Mesenchymal stem cell (in vitro differentiated cells and primary cell): ENCODE results near the gene PELI1.

Source experiments
- DNase-seq: peaks from one replicate; pipeline ENCODE4 v3.0.0-alpha.2; 2013
- H2AFZ ChIP-seq: one replicate; pipeline ENCODE4 v1.6.1; 2013; ENCODE audit warnings: low read depth, mild to moderate bottlenecking, control low read depth, inconsistent platforms, low read length, moderate library complexity
- H2AK5ac ChIP-seq: 2 replicates; pipeline ENCODE4 v1.6.1; 2013; ENCODE audit warnings: low read length, moderate library complexity, mild to moderate bottlenecking, inconsistent platforms; ENCODE audit not compliant: severe bottlenecking
- H2BK120ac ChIP-seq: one replicate; pipeline ENCODE4 v1.6.1; 2013; ENCODE audit warnings: low read depth, mild to moderate bottlenecking, inconsistent platforms, low read length, moderate library complexity
- H2BK12ac ChIP-seq, 2 experiments: one replicate each; pipeline ENCODE4 v1.6.1; 2013; ENCODE audit warnings: inconsistent platforms in 2 of 2, low read length in 2 of 2, mild to moderate bottlenecking in 2 of 2, moderate library complexity in 2 of 2, control low read depth in 1 of 2
- H2BK15ac ChIP-seq: one replicate; pipeline ENCODE4 v1.6.1; 2013; ENCODE audit warnings: mild to moderate bottlenecking, low read depth, inconsistent platforms; ENCODE audit not compliant: poor library complexity, severe bottlenecking
- H2BK5ac ChIP-seq: 2 replicates; pipeline ENCODE4 v1.6.1; 2013; ENCODE audit warnings: low read depth, mild to moderate bottlenecking, low read length, control low read depth, inconsistent platforms; ENCODE audit not compliant: poor library complexity, severe bottlenecking
- H3K14ac ChIP-seq, 2 experiments: one replicate each; pipeline ENCODE4 v1.6.1; 2013; ENCODE audit warnings: inconsistent platforms in 2 of 2, low read length in 2 of 2, control low read depth in 1 of 2, mild to moderate bottlenecking in 1 of 2, moderate library complexity in 1 of 2
- H3K18ac ChIP-seq, 2 experiments: one replicate each; pipeline ENCODE4 v1.6.1; 2013; ENCODE audit warnings: inconsistent platforms in 2 of 2, low read length in 2 of 2, control low read depth in 1 of 2, low read depth in 1 of 2, mild to moderate bottlenecking in 1 of 2
- H3K23ac ChIP-seq, 2 experiments: one replicate each; pipeline ENCODE4 v1.6.1; 2013; ENCODE audit warnings: inconsistent platforms in 2 of 2, low read length in 2 of 2, mild to moderate bottlenecking in 2 of 2, moderate library complexity in 2 of 2, control low read depth in 1 of 2
- H3K27ac ChIP-seq: 2 replicates; pipeline ENCODE4 v1.5.1; 2013; ENCODE audit warnings: mild to moderate bottlenecking, moderate library complexity, low read length, control low read depth, inconsistent platforms; ENCODE audit not compliant: poor library complexity, severe bottlenecking
- H3K27me3 ChIP-seq, 2 experiments: 2 replicates each; pipeline versions ENCODE4 v1.6.1 to v1.7.0; 2013; ENCODE audit warnings: low read length in 2 of 2, mild to moderate bottlenecking in 2 of 2, moderate library complexity in 2 of 2, control low read depth in 1 of 2, inconsistent platforms in 1 of 2; ENCODE audit not compliant: control insufficient read depth in 1 of 2, insufficient read depth in 1 of 2
- H3K36me3 ChIP-seq, 2 experiments: 2 replicates each; pipeline versions ENCODE4 v1.6.1 to v1.7.0; 2013; ENCODE audit warnings: low read length in 2 of 2, control low read depth in 1 of 2, inconsistent platforms in 1 of 2, low read depth in 1 of 2, mild to moderate bottlenecking in 1 of 2; ENCODE audit not compliant: insufficient read depth in 2 of 2, control insufficient read depth in 1 of 2
- H3K4ac ChIP-seq, 2 experiments: one replicate each; pipeline ENCODE4 v1.6.1; 2013; ENCODE audit warnings: inconsistent platforms in 2 of 2, low read length in 2 of 2, mild to moderate bottlenecking in 2 of 2, moderate library complexity in 2 of 2, control low read depth in 1 of 2, low read depth in 1 of 2
- H3K4me1 ChIP-seq: 2 replicates; pipeline ENCODE4 v1.6.1; 2013; ENCODE audit warnings: low read depth, low read length, control low read depth; ENCODE audit not compliant: control insufficient read depth, insufficient read depth
- H3K4me2 ChIP-seq: 2 replicates; pipeline ENCODE4 v1.6.1; 2013; ENCODE audit warnings: low read length, mild to moderate bottlenecking, inconsistent platforms; ENCODE audit not compliant: poor library complexity, severe bottlenecking
- H3K4me3 ChIP-seq, 2 experiments: 2 replicates each; pipeline versions ENCODE4 v1.5.1 to v1.7.0; 2013; ENCODE audit warnings: low read length in 2 of 2, mild to moderate bottlenecking in 2 of 2, control low read depth in 1 of 2, low read depth in 1 of 2; ENCODE audit not compliant: insufficient read depth in 1 of 2
- H3K79me1 ChIP-seq: replicated peaks from 2 replicates; pipeline ENCODE4 v1.6.1; 2013; ENCODE audit warnings: mild to moderate bottlenecking, control low read depth, low read length, inconsistent platforms; ENCODE audit not compliant: poor library complexity, severe bottlenecking
- H3K9ac ChIP-seq: 2 replicates; pipeline ENCODE4 v1.7.0; 2013; ENCODE audit warnings: mild to moderate bottlenecking, low read length, moderate library complexity
- H3K9me3 ChIP-seq: 2 replicates; pipeline ENCODE4 v1.7.0; 2013; ENCODE audit warnings: mild to moderate bottlenecking, low read length; ENCODE audit not compliant: control insufficient read depth
- H4K8ac ChIP-seq: one replicate; pipeline ENCODE4 v1.6.1; 2013; ENCODE audit warnings: inconsistent platforms, mild to moderate bottlenecking, low read length, moderate library complexity
- H4K91ac ChIP-seq: one replicate; pipeline ENCODE4 v1.6.1; 2013; ENCODE audit warnings: mild to moderate bottlenecking, low read length, inconsistent platforms
- WGBS: methylation state at CpG from one replicate; pipeline ENCODE4 v1.1.7; 2013; ENCODE audit warnings: mixed read lengths; 5-methylcytosine and 5-hydroxymethylcytosine counted together

Gene PELI1

DNA sequence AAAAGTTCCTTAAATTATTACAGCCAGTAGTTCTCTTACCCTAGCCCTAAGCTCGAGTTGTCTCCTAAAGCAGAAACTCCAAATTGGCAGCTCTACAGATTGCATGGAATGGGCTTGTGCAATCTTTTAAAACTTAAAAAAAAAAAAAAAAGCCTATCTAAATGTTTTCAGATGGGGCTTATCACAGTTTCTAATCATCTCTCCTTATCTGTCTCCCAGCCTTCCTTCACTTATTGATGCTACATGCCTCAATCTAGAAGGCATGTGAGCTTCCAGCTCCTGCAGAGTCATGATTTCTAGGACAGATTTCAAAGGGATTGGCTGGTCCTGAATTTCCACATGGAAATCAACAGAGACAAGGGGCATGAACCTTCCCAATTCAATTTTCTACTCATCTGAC is 33.1 kb upstream of the PELI1 start:
- WGBS: 0% methylated on average over 1 of the region's 1 CpG

DNA sequence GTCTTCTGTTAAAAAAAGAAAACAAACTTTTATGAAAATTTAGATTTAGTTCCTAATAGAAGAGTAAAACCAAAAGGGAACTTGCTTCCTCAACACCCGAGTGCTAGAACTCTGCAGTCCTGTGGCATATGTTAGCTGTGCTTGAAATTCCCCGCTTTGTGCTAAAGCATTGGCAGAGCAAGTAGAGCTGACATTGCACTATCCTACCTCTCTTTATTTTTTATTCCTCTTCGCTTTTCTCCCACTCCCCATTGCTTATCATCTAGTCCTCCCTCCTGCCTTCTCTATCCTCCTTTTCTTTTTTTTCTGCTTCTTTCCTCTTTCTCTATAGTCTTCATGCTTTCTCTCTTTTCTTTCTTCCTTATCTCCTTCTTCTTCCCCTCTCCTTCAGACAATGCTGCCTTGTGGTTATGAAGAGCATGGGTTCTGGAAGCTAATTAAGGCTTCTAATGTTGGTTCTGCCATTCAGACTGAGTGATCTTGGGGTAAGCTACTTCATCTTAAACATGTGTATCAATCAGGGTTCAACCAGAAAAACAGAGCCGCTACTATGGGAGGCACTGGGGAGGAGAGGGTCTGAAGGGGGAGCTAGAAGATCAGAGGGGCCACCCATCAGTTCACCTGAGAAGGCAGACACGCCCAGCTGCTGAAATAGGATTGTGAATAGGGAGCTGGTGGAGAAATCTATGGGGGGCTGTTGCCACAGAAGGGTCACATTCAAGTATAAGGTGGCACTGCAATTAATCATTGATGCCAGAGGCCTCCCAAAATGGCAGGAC is 31.4 kb upstream of the PELI1 start:
- WGBS: 96% methylated on average over 5 of the region's 5 CpGs
- Histone ChIP-seq H4K91ac (no peak overlapping the region), H2BK120ac (no peak overlapping the region), H2BK5ac (no peak overlapping the region), H3K27me3 (no peaks in the 10 kb centered on the region), H3K9me3 (no peaks in the 10 kb centered on the region), H3K27ac (no peak overlapping the region), H3K36me3 (no peaks in the 10 kb centered on the region), H3K18ac (no peak overlapping the region), H3K14ac (no peak overlapping the region), H3K4me1 (no peaks in the 10 kb centered on the region), H3K79me1 (no peaks in the 10 kb centered on the region), H2BK15ac (no peak overlapping the region), H3K4me3 (no peak overlapping the region), H2AFZ (no peak overlapping the region), H2AK5ac (no peak overlapping the region), H4K8ac (no peak overlapping the region), H2BK12ac (no peak overlapping the region), H3K23ac (no peak overlapping the region), H3K9ac (no peak overlapping the region), H3K4me2 (no peak overlapping the region), H3K4ac (no peak overlapping the region)
- no peak for DNase-seq

More for the DNA sequence above, 33.1 kb upstream of the PELI1 start:
- Histone ChIP-seq H2BK120ac (no peak overlapping the region), H3K14ac (no peak overlapping the region), H3K9me3 (no peaks in the 10 kb centered on the region), H2AK5ac (no peak overlapping the region), H3K23ac (no peak overlapping the region), H2BK15ac (no peak overlapping the region), H2BK5ac (no peak overlapping the region), H2BK12ac (no peak overlapping the region), H3K79me1 (no peaks in the 10 kb centered on the region), H3K4me1 (no peaks in the 10 kb centered on the region), H4K91ac (no peak overlapping the region), H3K9ac (no peak overlapping the region), H3K27me3 (no peaks in the 10 kb centered on the region), H3K36me3 (no peaks in the 10 kb centered on the region), H3K18ac (no peak overlapping the region), H3K4me3 (no peak overlapping the region), H2AFZ (no peak overlapping the region), H4K8ac (no peak overlapping the region), H3K4me2 (no peak overlapping the region), H3K4ac (no peak overlapping the region), H3K27ac (no peak overlapping the region)
- DNase-seq: no peak

DNA sequence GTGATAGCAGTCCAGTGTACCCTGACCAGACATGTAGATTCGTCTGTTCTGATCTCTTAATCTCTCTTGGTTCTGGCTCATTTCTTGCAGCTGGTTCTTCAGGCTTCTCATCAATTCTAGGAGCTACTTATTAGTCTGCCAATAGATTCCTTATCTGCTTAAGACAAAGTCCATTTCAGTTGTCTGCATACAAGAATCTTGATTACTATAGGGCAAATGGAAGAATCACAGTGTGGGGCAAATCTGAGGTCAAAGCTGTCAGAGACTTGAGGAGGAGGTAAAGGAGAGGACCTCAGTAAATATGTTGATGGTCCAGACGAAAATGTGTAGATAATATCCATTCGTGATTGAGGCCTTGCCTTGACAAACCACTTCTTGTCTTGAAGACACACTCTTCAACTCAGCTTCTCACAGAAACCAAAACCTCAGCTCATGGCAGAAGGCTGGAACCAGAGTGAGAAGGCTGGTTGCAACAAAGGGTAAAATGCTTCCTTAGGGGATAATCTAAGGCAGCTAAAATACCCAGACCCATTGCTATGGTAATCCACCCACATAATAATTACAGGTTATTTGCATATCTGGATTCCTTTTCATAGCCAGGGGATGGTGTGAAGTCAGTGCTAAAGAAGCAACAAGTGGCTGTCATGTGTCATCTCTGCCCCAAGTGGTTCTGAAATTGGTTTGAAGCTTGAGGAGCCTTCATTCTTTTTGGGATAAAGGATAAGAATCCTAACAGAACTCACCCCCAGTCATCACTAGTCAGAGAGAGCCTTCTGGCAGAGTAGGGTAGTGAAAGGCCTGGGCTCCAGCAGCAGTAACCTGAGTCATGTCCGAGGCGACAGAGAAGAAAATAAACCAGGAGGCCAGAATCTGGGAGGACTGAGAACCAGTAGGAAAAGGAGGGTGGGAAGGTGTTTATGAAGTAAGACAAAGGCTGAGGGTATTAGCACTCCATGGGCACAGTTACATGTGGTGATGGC is 29.2 kb upstream of the PELI1 start:
- H2BK15ac ChIP-seq: no peak overlapping the region
- no peak overlapping the region for H2AK5ac ChIP-seq
- no peak overlapping the region for H3K9ac ChIP-seq
- H3K14ac ChIP-seq: no peak overlapping the region
- no peaks in the 10 kb centered on the region for H3K27me3 ChIP-seq
- no peak overlapping the region for H2BK5ac ChIP-seq
- no peak overlapping the region for H3K4ac ChIP-seq
- no peak overlapping the region for H3K18ac ChIP-seq
- H3K9me3 ChIP-seq: no peaks in the 10 kb centered on the region
- H3K27ac ChIP-seq: no peak overlapping the region
- no peaks in the 10 kb centered on the region for H3K79me1 ChIP-seq
- no peak for DNase-seq
- H3K36me3 ChIP-seq: no peaks in the 10 kb centered on the region
- H3K4me1 ChIP-seq: no peaks in the 10 kb centered on the region
- H2BK12ac ChIP-seq: no peak overlapping the region
- no peak overlapping the region for H2BK120ac ChIP-seq
- H3K4me2 ChIP-seq: no peak overlapping the region
- no peak overlapping the region for H3K4me3 ChIP-seq
- H4K91ac ChIP-seq: no peak overlapping the region
- 76% methylated on average over 3 of the region's 5 CpGs for WGBS
- no peak overlapping the region for H2AFZ ChIP-seq
- H3K23ac ChIP-seq: no peak overlapping the region
- H4K8ac ChIP-seq: no peak overlapping the region

DNA sequence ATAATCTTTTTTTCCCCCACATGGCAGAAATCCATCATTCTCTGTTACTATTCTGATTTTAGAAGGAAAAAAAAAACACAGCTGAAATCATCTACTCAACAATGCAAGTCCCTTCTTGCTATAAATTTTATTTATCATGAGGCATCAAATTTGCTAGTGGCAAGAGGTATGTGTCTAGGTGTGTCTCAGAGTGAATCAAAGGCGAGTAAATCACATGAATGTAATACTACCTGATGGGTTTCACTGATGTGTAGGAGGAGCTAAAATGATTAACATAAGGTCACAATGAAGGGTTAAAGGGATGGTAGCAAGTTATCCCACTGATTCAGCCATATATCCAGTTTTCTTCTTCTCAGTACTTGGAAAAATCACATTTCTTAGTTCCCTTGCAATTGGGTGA is 24.5 kb upstream of the PELI1 start:
- no peak overlapping the region for H4K91ac ChIP-seq
- no peak overlapping the region for H2AFZ ChIP-seq
- 90% methylated on average over 1 of the region's 1 CpG for WGBS
- H2BK120ac ChIP-seq: no peak overlapping the region
- H2BK12ac ChIP-seq: no peak overlapping the region
- no peak overlapping the region for H3K23ac ChIP-seq
- H2BK15ac ChIP-seq: no peak overlapping the region
- no peak overlapping the region for H3K14ac ChIP-seq
- no peak overlapping the region for H3K4ac ChIP-seq
- no peak overlapping the region for H3K4me3 ChIP-seq
- no peak overlapping the region for H2BK5ac ChIP-seq
- H2AK5ac ChIP-seq: no peak overlapping the region
- H3K4me1 ChIP-seq: no peaks in the 10 kb centered on the region
- no peak overlapping the region for H3K4me2 ChIP-seq
- no peak overlapping the region for H3K9ac ChIP-seq
- no peak for DNase-seq
- H3K36me3 ChIP-seq: no peaks in the 10 kb centered on the region
- no peak overlapping the region for H4K8ac ChIP-seq
- H3K27me3 ChIP-seq: no peaks in the 10 kb centered on the region
- no peak overlapping the region for H3K27ac ChIP-seq
- H3K79me1 ChIP-seq: no peaks in the 10 kb centered on the region
- H3K9me3 ChIP-seq: no peaks in the 10 kb centered on the region
- no peak overlapping the region for H3K18ac ChIP-seq
